HEK293T (cell line): ENCODE measurements around the gene RHOU.

ENCODE experiments used
- SP1 ChIP-seq: fragments of 450-650 bp; IDR thresholded peaks from 2 replicates; pipeline ENCODE4 v1.6.1; 2017
- TARDBP ChIP-seq: fragments of 450-650 bp; IDR thresholded peaks from 2 replicates; pipeline ENCODE4 v1.6.1; 2016

DNA sequence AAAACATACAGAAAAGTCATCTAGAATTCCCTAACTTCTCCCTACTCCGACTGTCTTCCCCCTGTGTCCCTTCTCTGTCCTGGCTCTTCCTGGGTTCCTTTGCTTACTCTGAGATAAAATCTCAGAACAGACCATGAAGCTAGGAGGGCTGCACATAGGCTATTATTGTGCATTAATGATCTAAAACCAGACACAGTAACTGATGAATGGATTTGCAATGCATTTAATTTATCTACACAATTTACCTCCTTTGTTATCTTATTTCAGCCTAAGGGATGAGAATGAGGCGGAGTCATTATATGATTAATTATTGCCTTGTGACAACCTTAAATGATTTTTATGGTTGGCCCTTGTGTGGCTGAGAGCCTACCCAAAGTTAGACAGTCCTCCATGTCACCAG is 14.5 kb downstream of the RHOU start:
- TF ChIP-seq SP1, result no peak
- TF ChIP-seq TARDBP, result no peak
